Keratinocyte (primary cell): Measurements from ENCODE around the gene KRT81.

Source experiments
- CTCF ChIP-seq, 3 experiments: IDR thresholded peaks in 1 of 3; conservative IDR thresholded peaks in 1 of 3; optimal IDR thresholded peaks in 1 of 3; 2 replicates in 2 of 3; 3 replicates in 1 of 3; pipeline versions ENCODE3 to v1.5.1; 2011; ENCODE audit warnings: low read length in 3 of 3, mild to moderate bottlenecking in 3 of 3, moderate library complexity in 2 of 3, control low read depth in 1 of 3, inconsistent platforms in 1 of 3; ENCODE audit not compliant: insufficient read depth in 2 of 3; ENCODE audit errors: extremely low read depth in 1 of 3
- EZH2 ChIP-seq: IDR thresholded peaks from one replicate; pipeline ENCODE4 v1.6.1; 2012; ENCODE audit warnings: inconsistent platforms, mild to moderate bottlenecking, low read length, moderate library complexity

GRCh38 chr12:52296572-52297215 lies 5.4 kb upstream of the KRT81 start:
- TF ChIP-seq CTCF (optimal IDR thresholded peaks at IDR 0.05 in 1 of 3, IDR thresholded peaks at IDR 0.05 in 1 of 3, conservative IDR thresholded peaks at IDR 0.05 in 1 of 3; ENCODE audit: extremely low read depth in 1 of 3, insufficient read depth in 2 of 3, low read length in 3 of 3) (no peak), EZH2 (no peak)
